Upper lobe of left lung (tissue), 6 donors: ENCODE measurements around the gene PARD3B. TPM values are rescaled to one million over a fixed set of nuclear protein-coding genes. Genes with fewer than 3 reads are reported as not detected.

Source experiments
- ATAC-seq, 2 donors: fragments of 200-7000 bp; cut with Tn5 transposase; one replicate each; pipeline ENCODE4 v1.9.1; 2022; ENCODE audit warnings: mild to moderate bottlenecking in 2 of 2, moderate library complexity in 2 of 2; ENCODE audit not compliant: low FRiP score in 2 of 2
- DNase-seq, 2 donors: peaks; one replicate each; pipeline ENCODE4 v3.0.0-alpha.2; 2019 to 2020
- H3K27ac ChIP-seq, 4 donors: fragments of 200-600 bp; sonication (generic); one replicate each; pipeline ENCODE4 v1.5.1; 2016 to 2019
- H3K27me3 ChIP-seq, 4 donors: fragments of 200-600 bp; sonication (generic); one replicate each; pipeline ENCODE4 v1.5.1; 2017 to 2019
- H3K36me3 ChIP-seq, 4 donors: fragments of 200-600 bp; sonication (generic); one replicate each; pipeline ENCODE4 v1.5.1; 2016 to 2019
- H3K4me1 ChIP-seq, 4 donors: fragments of 200-600 bp; sonication (generic); one replicate each; pipeline ENCODE4 v1.5.1; 2018 to 2019
- H3K4me3 ChIP-seq, 4 donors: fragments of 200-600 bp; sonication (generic); one replicate each; pipeline ENCODE4 v1.5.1; 2017 to 2019; ENCODE audit warnings: mild to moderate bottlenecking in 2 of 4, moderate library complexity in 1 of 4
- H3K9me3 ChIP-seq, 4 donors: fragments of 200-600 bp; sonication (generic); one replicate each; pipeline ENCODE4 v1.5.1; 2018 to 2019
- CTCF ChIP-seq, 6 experiments: fragments of 450-650 bp in 4 of 6; fragments of 200-600 bp in 2 of 6; sonication (generic) in 2 of 6; IDR thresholded peaks; one replicate each; pipeline ENCODE4 v1.5.1; 2016 to 2019; ENCODE audit warnings: antibody characterized with exemption in 6 of 6
- EP300 ChIP-seq, 4 donors: sonication (generic); formaldehyde crosslinking; IDR thresholded peaks; one replicate each; pipeline ENCODE4 v1.5.1; 2017; ENCODE audit warnings: antibody characterized with exemption in 4 of 4, control low read depth in 2 of 4
- POLR2A ChIP-seq, 4 donors: fragments of 450-650 bp; IDR thresholded peaks; one replicate each; pipeline ENCODE4 v1.5.1; 2016 to 2017; ENCODE audit warnings: antibody characterized with exemption in 4 of 4, mild to moderate bottlenecking in 2 of 4
- POLR2AphosphoS5 ChIP-seq, 2 donors: sonication (generic); formaldehyde crosslinking; IDR thresholded peaks; one replicate each; pipeline ENCODE4 v1.5.1; 2017; ENCODE audit warnings: antibody characterized with exemption in 2 of 2
- WGBS, 2 donors: methylation state at CpG; one replicate each; pipeline ENCODE4 v1.1.5; 2017 to 2018; 5-methylcytosine and 5-hydroxymethylcytosine counted together
- total RNA-seq, 6 donors: library from RNA; depleted of rRNA in 4 of 6; stranded (reverse); fragments of >200 nt in 4 of 6; gene quantifications; one replicate each; pipeline versions ENCODE4 v1.1.0 to v1.2.1, GENCODE V29; 2016 to 2021
- donor health status: DM: no; HTN: no; CAD: no; lungs with moderate emphysema.
- donor health status: DM: no; HTN: yes; CAD: no; lungs with severe emphysema.

PARD3B gene
- total RNA-seq, 6 donors from 2014 or later, result 17.8 to 44.9 (median 24.2) TPM

- no peaks in the 10 kb centered on the region for H3K36me3 ChIP-seq
- no peak for TF ChIP-seq POLR2A (IDR thresholded peaks at IDR 0.05)
- no peak for TF ChIP-seq EP300 (IDR thresholded peaks at IDR 0.05)
- TF ChIP-seq CTCF (IDR thresholded peaks at IDR 0.05), result no peak
- ATAC-seq, result no peak
Measured at GRCh38 chr2:204628926-204629712, 83.8 kb downstream of the PARD3B start.

GRCh38 chr2:204632410-204632809 is 87.1 kb downstream of the PARD3B start:
- H3K9me3 ChIP-seq, result no peaks in the 10 kb centered on the region
- 95 to 98% methylated on average over 3 of the region's 3 CpGs for WGBS, 2 donors
- TF ChIP-seq CTCF (IDR thresholded peaks at IDR 0.05) (no peak), POLR2A (IDR thresholded peaks at IDR 0.05) (no peak), EP300 (IDR thresholded peaks at IDR 0.05) (no peak), POLR2AphosphoS5 (IDR thresholded peaks at IDR 0.05) (no peak)
- DNase-seq, result no peak
- no peak overlapping the region for H3K27ac ChIP-seq
- no peak for ATAC-seq
- no peaks in the 10 kb centered on the region for H3K4me1 ChIP-seq
- H3K4me3 ChIP-seq, result no peak overlapping the region
- no peaks in the 10 kb centered on the region for H3K27me3 ChIP-seq
- H3K36me3 ChIP-seq, result no peaks in the 10 kb centered on the region

More at GRCh38 chr2:204628926-204629712, 83.8 kb downstream of the PARD3B start:
- no peak overlapping the region for H3K27ac ChIP-seq
- H3K4me3 ChIP-seq, result no peak overlapping the region
- DNase-seq, result no peak
- H3K9me3 ChIP-seq, result no peaks in the 10 kb centered on the region
- no peaks in the 10 kb centered on the region for H3K27me3 ChIP-seq
- 80 to 83% methylated on average over 7 of the region's 7 CpGs for WGBS, 2 donors
- H3K4me1 ChIP-seq, result no peaks in the 10 kb centered on the region

GRCh38 chr2:204634564-204634963 is 89.3 kb downstream of the PARD3B start:
- Histone ChIP-seq H3K36me3 (no peaks in the 10 kb centered on the region), H3K9me3 (no peaks in the 10 kb centered on the region), H3K4me3 (no peak overlapping the region), H3K27ac (no peak overlapping the region), H3K4me1 (no peaks in the 10 kb centered on the region), H3K27me3 (no peaks in the 10 kb centered on the region)
- TF ChIP-seq POLR2A (IDR thresholded peaks at IDR 0.05), result no peak
- TF ChIP-seq POLR2AphosphoS5 (IDR thresholded peaks at IDR 0.05), result no peak
- TF ChIP-seq EP300 (IDR thresholded peaks at IDR 0.05), result no peak
- no peak for TF ChIP-seq CTCF (IDR thresholded peaks at IDR 0.05)
- ATAC-seq (no peak), DNase-seq (no peak)
- 96 to 98% methylated on average over 3 of the region's 3 CpGs for WGBS, 2 donors

GRCh38 chr2:204635478-204635877 is 90.2 kb downstream of the PARD3B start:
- WGBS, 2 donors, result 60 to 78% methylated on average over 3 of the region's 3 CpGs
- DNase-seq, result no peak
- Histone ChIP-seq H3K27me3 (no peaks in the 10 kb centered on the region), H3K36me3 (no peaks in the 10 kb centered on the region), H3K27ac (no peak overlapping the region), H3K4me3 (no peak overlapping the region), H3K4me1 (no peaks in the 10 kb centered on the region), H3K9me3 (no peaks in the 10 kb centered on the region)
- ATAC-seq, result no peak
- TF ChIP-seq POLR2A (IDR thresholded peaks at IDR 0.05) (no peak), EP300 (IDR thresholded peaks at IDR 0.05) (no peak), CTCF (IDR thresholded peaks at IDR 0.05) (no peak), POLR2AphosphoS5 (IDR thresholded peaks at IDR 0.05) (no peak)
